ENCODE measurements around the gene TMEM213.

DNA sequence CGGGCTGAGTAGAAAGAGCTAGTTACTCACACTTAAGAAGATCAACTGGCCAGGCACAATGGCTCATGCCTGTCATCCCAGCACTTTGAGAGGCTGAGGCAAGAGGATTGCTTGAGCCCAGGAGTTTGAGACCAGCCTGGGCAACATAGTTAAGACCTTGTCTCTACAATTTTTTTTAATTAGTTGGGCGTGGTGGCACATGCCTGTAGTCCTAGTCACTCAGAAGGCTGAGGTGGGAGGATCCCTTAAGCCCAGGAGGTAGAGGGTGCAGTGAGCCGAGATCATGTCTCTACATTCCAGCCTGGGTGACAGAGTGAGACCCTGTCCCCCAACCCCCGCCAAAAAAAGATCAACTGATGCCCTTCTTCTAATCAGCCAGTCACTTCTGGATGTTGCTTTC is 74.8 kb downstream of the TMEM213 start:
- TF ChIP-seq POLR2A (IDR thresholded peaks at IDR 0.05; ENCODE audit: low read depth, low read length), result no peak
- no peak for TF ChIP-seq POU2F2 (IDR thresholded peaks at IDR 0.05; ENCODE audit: low read depth, low read length)
- TF ChIP-seq POLR2AphosphoS5 (IDR thresholded peaks at IDR 0.05; ENCODE audit: low read depth, low read length), result no peak

Measured in GM12891 (cell line).